CD4-positive, alpha-beta T cell treated with Interferon alpha-2 for 1 hour (primary cell): ENCODE measurements around the gene LMAN1L.

ENCODE experiments used
- DNase-seq, 2 donors: peaks; one replicate each; pipeline ENCODE4 v3.0.0-alpha.2; 2020 to 2022

Gene LMAN1L

GRCh38 chr15:74794248-74794969, 18.2 kb upstream of the LMAN1L start:
- no peak for DNase-seq

GRCh38 chr15:74794970-74795349, 17.7 kb upstream of the LMAN1L start:
- DNase-seq: no peak

GRCh38 chr15:74795966-74796625, 16.5 kb upstream of the LMAN1L start:
- no peak for DNase-seq

GRCh38 chr15:74798388-74799254, 14.0 kb upstream of the LMAN1L start:
- DNase-seq: no peak

- peak in 1 of 2 donors; percentile 49 for DNase-seq
Measured at GRCh38 chr15:74799255-74799855, 13.3 kb upstream of the LMAN1L start.

GRCh38 chr15:74799856-74800558, 12.6 kb upstream of the LMAN1L start:
- peak; percentile 90 to 93 for DNase-seq

GRCh38 chr15:74800559-74801094, 12.0 kb upstream of the LMAN1L start:
- no peak for DNase-seq

GRCh38 chr15:74801311-74801997, 11.2 kb upstream of the LMAN1L start:
- no peak for DNase-seq

- DNase-seq: no peak
Measured at GRCh38 chr15:74802290-74802689, 10.3 kb upstream of the LMAN1L start.

- no peak for DNase-seq
Measured at GRCh38 chr15:74802862-74803447, 9.7 kb upstream of the LMAN1L start.

GRCh38 chr15:74804935-74805334, 7.7 kb upstream of the LMAN1L start:
- no peak for DNase-seq

- DNase-seq: no peak
Measured at GRCh38 chr15:74807282-74807681, 5.4 kb upstream of the LMAN1L start.

- DNase-seq: no peak
Measured at GRCh38 chr15:74808078-74808839, 4.4 kb upstream of the LMAN1L start.

- DNase-seq: no peak
Measured at GRCh38 chr15:74808840-74809229, 3.8 kb upstream of the LMAN1L start.

- no peak for DNase-seq
Measured at GRCh38 chr15:74809242-74809641, 3.4 kb upstream of the LMAN1L start.

- DNase-seq: no peak
Measured at GRCh38 chr15:74809956-74810355, 2.7 kb upstream of the LMAN1L start.

- DNase-seq: no peak
Measured at GRCh38 chr15:74815121-74815934, 2.7 kb downstream of the LMAN1L start.

GRCh38 chr15:74815961-74816360, 3.3 kb downstream of the LMAN1L start:
- no peak for DNase-seq

- no peak for DNase-seq
Measured at GRCh38 chr15:74816624-74817369, 4.2 kb downstream of the LMAN1L start.
